Measurements from ENCODE around the gene KCND2. TPM values are rescaled to one million over a fixed set of nuclear protein-coding genes. Genes with fewer than 3 reads are reported as not detected.
A peak's percentile ranks its signal among the peaks of the same experiment; 100 is the strongest.

Gene KCND2
- total and polyA plus RNA-seq, 2 of the 8 experiments (the other 6 are each of a cell fraction or from before 2014, with no cell fraction given), result 4.6 to 7.7 TPM

DNA sequence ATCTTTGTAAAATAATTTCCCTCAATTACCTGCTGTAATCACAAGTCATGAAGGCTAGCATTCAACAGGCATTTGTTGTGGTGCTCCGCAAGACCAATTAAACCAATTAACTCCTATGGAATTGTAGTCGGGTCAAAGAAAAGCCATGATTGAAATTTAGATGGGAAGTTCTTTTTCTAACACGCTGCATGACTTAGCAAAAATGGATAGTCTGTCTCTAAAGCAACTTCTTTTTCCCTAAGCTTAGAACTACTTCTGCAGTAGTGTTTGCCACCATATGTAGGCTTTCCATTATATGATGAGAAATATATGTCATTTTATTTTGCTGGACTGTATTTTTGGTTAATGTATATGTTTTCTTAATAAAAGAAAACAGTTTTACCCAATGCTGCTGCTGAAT, 465.8 kb downstream of the KCND2 start:
- Histone ChIP-seq H4K91ac (replicated peaks; ENCODE audit: insufficient read length, low read length) (no peak overlapping the region), H3K4me3 (ENCODE audit: extremely low read depth in 1 of 4, insufficient read depth in 2 of 4, low read depth in 3 of 4, low read length in 4 of 4) (no peak overlapping the region), H2AFZ (ENCODE audit: low read length) (peak overlapping the region; percentile 2; the same call in 1 of the 2 replicates), H3K27ac (ENCODE audit: low read depth, low read length) (no peak overlapping the region), H2BK120ac (replicated peaks; ENCODE audit: low read depth, low read length) (no peak overlapping the region), H3K9ac (replicated peaks in 1 of 4; ENCODE audit: extremely low read depth in 1 of 4, low read depth in 3 of 4, low read length in 3 of 4) (no peak overlapping the region), H2BK20ac (ENCODE audit: low read length) (no peak overlapping the region), H3K23me2 (ENCODE audit: low read depth, low read length) (no peaks in the 10 kb centered on the region; the same call in 1 of the 2 replicates), H3K23ac (ENCODE audit: insufficient read length) (no peak overlapping the region), H3K4me2 (ENCODE audit: insufficient read depth in 1 of 2, low read depth in 2 of 2, low read length in 2 of 2) (no peak overlapping the region), H3K79me1 (ENCODE audit: low read depth, low read length) (no peaks in the 10 kb centered on the region), H3K18ac (ENCODE audit: extremely low read depth, low read length) (no peak overlapping the region), H3K36me3 (ENCODE audit: control insufficient read depth in 2 of 4, insufficient read depth in 4 of 4, low read length in 3 of 4) (no peaks in the 10 kb centered on the region), H4K5ac (ENCODE audit: insufficient read length, low read depth, low read length) (no peak overlapping the region), H3K9me3 (ENCODE audit: insufficient read depth in 2 of 2, low read depth in 1 of 2, low read length in 1 of 2) (no peaks in the 10 kb centered on the region), H3K79me2 (ENCODE audit: control insufficient read depth in 1 of 2, insufficient read depth in 2 of 2, low read length in 2 of 2) (no peaks in the 10 kb centered on the region), H4K20me1 (replicated peaks in 1 of 2; ENCODE audit: control insufficient read depth in 1 of 2, insufficient read depth in 2 of 2, low read length in 2 of 2) (no peaks in the 10 kb centered on the region), H3K27me3 (replicated peaks in 1 of 4; ENCODE audit: control insufficient read depth in 3 of 4, extremely low read depth in 1 of 4, insufficient read depth in 3 of 4, low read length in 3 of 4) (no peaks in the 10 kb centered on the region), H3K4ac (replicated peaks; ENCODE audit: insufficient read length, low read depth, low read length) (no peak overlapping the region), H2BK5ac (ENCODE audit: low read depth, low read length) (no peak overlapping the region), H2AK5ac (ENCODE audit: low read depth, low read length) (no peak overlapping the region), H2BK12ac (ENCODE audit: low read depth, low read length) (no peak overlapping the region), H3K56ac (replicated peaks; ENCODE audit: insufficient read length, low read depth, low read length) (no peak overlapping the region), H3K4me1 (replicated peaks in 1 of 4; ENCODE audit: control insufficient read depth in 3 of 4, insufficient read depth in 4 of 4, low read length in 3 of 4) (peaks cover 0 to 5% (median 2%) of the 10 kb centered on the region in 4 experiments; a peak in 3 of 7 replicates), H4K8ac (ENCODE audit: extremely low read depth, insufficient read depth, low read length) (no peak overlapping the region), H3K14ac (ENCODE audit: insufficient read length) (no peak overlapping the region), H2BK15ac (ENCODE audit: low read length) (no peak overlapping the region)
- DNase-seq (ENCODE audit: low read depth in 1 of 2, low spot score in 2 of 2) (no peak), FAIRE-seq (peak; percentile 19)
- CTCF ChIA-PET (ENCODE audit: partially characterized antibody), result interaction anchor here (1.2 to 3.2 kb wide), 2 partner anchors 13 to 27 kb away, joined by 3 to 19 read pairs; no protein-coding TSS in a partner anchor
- WGBS, 2 experiments (ENCODE audit: extremely low coverage in 1 of 2, insufficient coverage in 1 of 2, insufficient read length in 1 of 2, insufficient replicate concordance in 2 of 2, low coverage in 1 of 2, low lambda C conversion rate in 2 of 2, missing lambda C conversion rate in 1 of 2), result 67% methylated on average over 3 of the region's 3 CpGs; no CpG with 5 or more reads in 1 of the 2 experiments
- peak; percentile 64 for TF ChIP-seq MAFK (IDR thresholded peaks at IDR 0.05; ENCODE audit: low read depth, low read length)
- TF ChIP-seq POU5F1 (IDR thresholded peaks at IDR 0.05; ENCODE audit: low read depth, low read length), result no peak
- TF ChIP-seq BACH1 (IDR thresholded peaks at IDR 0.05; ENCODE audit: low read length), result peak; percentile 41; the same call in 1 of the 2 replicates
- POLR2A ChIA-PET (ENCODE audit: partially characterized antibody), result no interaction called here
